ENCODE data around the gene ADGRV1.

- TF ChIP-seq TARDBP (IDR thresholded peaks at IDR 0.05) (no peak), PKNOX1 (IDR thresholded peaks at IDR 0.05) (no peak), FOXM1 (IDR thresholded peaks at IDR 0.05; ENCODE audit: borderline replicate concordance) (no peak), ELF4 (IDR thresholded peaks at IDR 0.05) (no peak), ZNF384 (IDR thresholded peaks at IDR 0.05) (no peak)
Observed at GRCh38 chr5:91145333-91145620, 586.7 kb downstream of the ADGRV1 start.
